AG09319 (cell line): ENCODE measurements around the gene KCNH8.

Experiments used
- DNase-seq: peaks from one replicate; pipeline ENCODE4 v3.0.0-alpha.2; 2010; ENCODE audit warnings: low read depth; ENCODE audit errors: extremely low read depth
- CTCF ChIP-seq: IDR thresholded peaks from 2 replicates; pipeline ENCODE4 v1.5.1; 2011; ENCODE audit warnings: low read depth, mild to moderate bottlenecking, inconsistent platforms, low read length, moderate library complexity

Gene KCNH8

GRCh38 chr3:19531426-19531825 lies 383.1 kb downstream of the KCNH8 start:
- no peak for DNase-seq
- TF ChIP-seq CTCF, result no peak

GRCh38 chr3:19539518-19540392 lies 391.4 kb downstream of the KCNH8 start:
- no peak for TF ChIP-seq CTCF
- no peak for DNase-seq

- no peak for TF ChIP-seq CTCF
- no peak for DNase-seq
Observed at GRCh38 chr3:19540464-19540863, 392.2 kb downstream of the KCNH8 start.

- no peak for DNase-seq
- TF ChIP-seq CTCF, result no peak
Observed at GRCh38 chr3:19541284-19541683, 393.0 kb downstream of the KCNH8 start.

- TF ChIP-seq CTCF, result no peak
- DNase-seq, result no peak
Observed at GRCh38 chr3:19543212-19543841, 395.0 kb downstream of the KCNH8 start.

GRCh38 chr3:19547665-19548464 lies 399.6 kb downstream of the KCNH8 start:
- TF ChIP-seq CTCF, result no peak
- no peak for DNase-seq
